NB4 (cell line): ENCODE measurements around the gene AMER1.

Experiments
- POLR2A ChIP-seq: IDR thresholded peaks from 2 replicates; pipeline ENCODE4 v1.6.1; 2011; ENCODE audit warnings: mild to moderate bottlenecking; ENCODE audit not compliant: insufficient read length; ENCODE audit errors: extremely low read depth
- TF ChIP-seq, protein P1 (sequence below): IDR thresholded peaks from one replicate; pipeline ENCODE4 v1.5.1; 2012; ENCODE audit warnings: low read depth, low read length

GRCh38 chrX:64229154-64229553 lies 23.6 kb upstream of the AMER1 start:
- TF ChIP-seq POLR2A, result no peak
- TF ChIP-seq, protein P1, sequence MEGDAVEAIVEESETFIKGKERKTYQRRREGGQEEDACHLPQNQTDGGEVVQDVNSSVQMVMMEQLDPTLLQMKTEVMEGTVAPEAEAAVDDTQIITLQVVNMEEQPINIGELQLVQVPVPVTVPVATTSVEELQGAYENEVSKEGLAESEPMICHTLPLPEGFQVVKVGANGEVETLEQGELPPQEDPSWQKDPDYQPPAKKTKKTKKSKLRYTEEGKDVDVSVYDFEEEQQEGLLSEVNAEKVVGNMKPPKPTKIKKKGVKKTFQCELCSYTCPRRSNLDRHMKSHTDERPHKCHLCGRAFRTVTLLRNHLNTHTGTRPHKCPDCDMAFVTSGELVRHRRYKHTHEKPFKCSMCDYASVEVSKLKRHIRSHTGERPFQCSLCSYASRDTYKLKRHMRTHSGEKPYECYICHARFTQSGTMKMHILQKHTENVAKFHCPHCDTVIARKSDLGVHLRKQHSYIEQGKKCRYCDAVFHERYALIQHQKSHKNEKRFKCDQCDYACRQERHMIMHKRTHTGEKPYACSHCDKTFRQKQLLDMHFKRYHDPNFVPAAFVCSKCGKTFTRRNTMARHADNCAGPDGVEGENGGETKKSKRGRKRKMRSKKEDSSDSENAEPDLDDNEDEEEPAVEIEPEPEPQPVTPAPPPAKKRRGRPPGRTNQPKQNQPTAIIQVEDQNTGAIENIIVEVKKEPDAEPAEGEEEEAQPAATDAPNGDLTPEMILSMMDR, result peak; percentile 8
